HG02870 (cell line): Measurements from ENCODE around the gene UMPS.
"Not testable (repeated sequence)": the region's sequence is repeated elsewhere in the genome, so short reads cannot be mapped to it uniquely, and the experiment has no call there.

Experiments
- ATAC-seq: cut with Tn5 transposase; IDR thresholded peaks from one replicate; pipeline ENCODE4 v1.9.1; 2021; ENCODE audit warnings: mild to moderate bottlenecking, moderate library complexity; ENCODE audit not compliant: unreplicated experiment

Gene UMPS

DNA sequence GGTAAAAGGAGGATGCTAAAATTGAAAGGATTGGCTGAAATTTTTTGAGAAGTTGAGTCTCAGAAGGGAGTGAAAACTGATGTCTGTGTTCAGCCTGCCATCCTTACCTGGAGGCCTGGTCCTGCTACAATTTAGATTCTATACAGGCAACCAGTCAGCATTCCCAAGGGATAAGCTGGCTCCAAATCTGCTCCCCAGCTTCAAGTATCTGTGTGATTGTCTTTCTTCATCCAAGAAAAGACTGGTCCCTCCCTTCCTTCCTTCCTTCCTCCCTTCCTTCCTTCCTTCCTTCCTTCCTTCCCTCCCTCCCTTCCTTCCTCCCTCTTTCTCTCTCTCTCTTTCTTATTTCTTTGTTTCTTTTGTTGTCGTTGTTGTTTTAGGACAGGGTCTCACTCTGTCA, 24.7 kb upstream of the UMPS start:
- ATAC-seq: no peak

- not testable (repeated sequence) for ATAC-seq
Measured at GRCh38 chr3:124707223-124707622, 23.0 kb upstream of the UMPS start.

DNA sequence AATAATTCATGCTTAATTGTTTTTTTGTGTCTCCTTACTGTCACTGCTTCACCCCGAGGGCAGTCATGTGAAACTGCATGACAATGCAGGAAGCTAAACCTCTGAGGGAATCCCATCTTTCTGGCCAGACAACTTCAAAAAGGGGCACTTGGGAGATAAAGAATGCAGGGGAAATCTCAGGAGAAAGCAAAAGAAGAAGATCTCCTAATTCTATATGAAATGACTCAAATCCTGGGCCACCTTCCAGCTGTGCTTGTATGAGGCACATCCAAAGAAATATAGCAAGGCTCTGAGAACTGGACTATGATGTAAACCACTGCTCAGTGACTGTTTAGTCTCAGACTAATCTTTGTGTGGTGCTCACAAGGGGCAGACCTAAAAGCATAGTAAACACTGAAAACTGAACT, 22.6 kb upstream of the UMPS start:
- ATAC-seq: no peak

GRCh38 chr3:124714223-124714853, 15.9 kb upstream of the UMPS start:
- no peak for ATAC-seq

- ATAC-seq: no peak
Measured at GRCh38 chr3:124722589-124722988, 7.7 kb upstream of the UMPS start.

- ATAC-seq: no peak
Measured at GRCh38 chr3:124730941-124731297, 667 bp downstream of the UMPS start.

DNA sequence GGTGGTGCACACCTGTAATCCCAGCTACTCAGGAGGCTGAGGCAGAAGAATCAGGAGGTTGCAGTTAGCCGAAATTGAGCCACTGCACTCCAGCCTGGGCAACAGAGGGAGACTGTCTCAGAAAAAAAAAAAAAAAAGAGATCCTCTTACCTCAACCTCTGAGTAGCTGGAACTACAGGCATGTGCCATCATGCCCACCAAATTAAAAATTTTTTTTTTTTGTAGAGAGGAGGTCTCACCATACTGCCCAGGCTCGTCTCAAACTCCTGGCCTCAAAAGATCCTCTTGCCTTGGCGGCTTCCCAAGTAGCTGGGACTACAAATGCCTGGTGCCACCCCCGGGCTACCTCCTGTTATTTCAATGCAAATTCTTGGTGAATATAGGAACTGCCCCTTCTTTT, 1.5 kb downstream of the UMPS start:
- no peak for ATAC-seq

GRCh38 chr3:124741027-124741426, 10.8 kb downstream of the UMPS start:
- ATAC-seq: no peak

- no peak for ATAC-seq
Measured at GRCh38 chr3:124745756-124746155, 15.5 kb downstream of the UMPS start.

DNA sequence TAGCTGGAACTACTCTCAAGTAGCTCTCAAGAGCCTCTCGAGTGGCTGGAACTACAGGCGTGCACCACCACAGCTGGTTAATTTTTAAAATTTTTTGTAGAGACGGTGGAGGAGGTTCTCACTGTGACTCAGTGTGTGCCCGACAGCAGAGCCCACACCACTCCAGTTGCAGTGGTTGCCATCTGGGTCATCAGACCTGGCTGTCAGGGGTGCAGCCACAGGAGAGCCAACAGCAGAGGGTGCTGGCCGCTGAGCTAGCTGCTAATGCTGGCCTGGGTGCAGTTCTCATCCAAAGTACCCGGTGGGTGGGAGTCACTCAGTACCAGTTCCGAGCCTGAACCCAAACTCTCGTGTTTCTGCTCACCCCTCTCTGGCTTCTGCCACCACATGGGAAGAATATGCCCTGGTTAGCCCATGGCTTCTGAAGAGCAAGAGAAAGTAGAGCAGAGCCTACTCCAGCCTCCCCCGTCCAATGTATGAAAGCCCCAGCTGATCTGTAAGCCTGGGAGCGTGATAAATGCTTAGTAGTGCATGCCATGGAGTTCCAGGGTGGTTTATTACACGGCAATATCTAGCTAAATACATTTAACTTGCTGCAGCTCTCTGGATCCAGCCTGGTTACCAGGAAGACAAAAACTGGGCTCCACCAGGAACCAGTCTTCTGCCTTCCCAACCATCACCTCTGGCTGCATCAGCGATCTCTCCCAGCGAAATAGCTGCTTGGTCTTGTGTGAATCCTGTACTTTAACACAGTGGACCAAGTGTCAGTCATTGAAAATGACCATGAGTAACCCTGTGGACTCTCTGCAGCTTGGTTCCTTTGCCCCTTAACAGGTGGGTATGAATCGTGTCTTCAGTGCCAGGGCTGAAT, 17.1 kb downstream of the UMPS start:
- ATAC-seq: no peak

- ATAC-seq: no peak
Measured at GRCh38 chr3:124748560-124749198, 18.4 kb downstream of the UMPS start.

GRCh38 chr3:124749877-124750276, 19.6 kb downstream of the UMPS start:
- not testable (repeated sequence) for ATAC-seq

GRCh38 chr3:124751501-124751900, 21.2 kb downstream of the UMPS start:
- no peak for ATAC-seq

DNA sequence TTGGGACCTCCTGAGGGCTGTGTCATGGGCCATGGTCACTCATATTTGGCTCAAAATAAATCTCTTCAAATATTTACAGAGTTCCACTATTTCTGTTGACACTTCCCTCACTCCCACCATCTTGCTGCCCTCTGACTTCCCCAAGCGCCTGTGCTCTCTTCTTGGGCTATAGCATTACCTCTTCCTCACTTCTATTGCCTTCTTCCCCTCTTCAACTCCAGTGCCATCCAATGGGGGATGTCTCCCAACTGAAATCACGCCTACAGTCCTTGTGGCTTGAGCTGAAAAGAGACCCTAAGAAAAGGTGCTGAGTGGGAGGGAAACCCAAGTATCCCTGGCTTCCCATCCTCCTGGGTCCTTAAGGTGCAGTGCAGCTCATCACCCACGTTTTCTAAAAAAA, 21.8 kb downstream of the UMPS start:
- ATAC-seq: no peak

DNA sequence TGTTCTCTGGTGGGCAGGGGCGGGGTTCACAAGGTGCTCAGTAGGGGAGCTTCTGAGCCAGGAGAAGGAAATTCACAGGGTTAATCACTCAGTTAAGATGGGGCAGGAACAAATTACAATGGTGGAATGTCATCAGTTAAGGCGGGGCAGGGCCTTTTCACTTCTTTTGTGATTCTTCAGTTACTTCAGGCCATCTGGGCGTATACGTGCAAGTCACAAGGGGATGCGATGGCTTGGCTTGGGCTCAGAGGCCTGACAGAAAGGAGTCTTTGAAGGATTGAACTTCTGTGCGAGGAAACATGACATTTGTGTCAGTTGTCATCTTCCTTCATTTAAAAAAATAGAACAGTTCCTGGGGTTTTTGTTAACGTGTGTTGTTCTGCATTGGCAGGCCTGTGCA, 27.7 kb downstream of the UMPS start:
- not testable (repeated sequence) for ATAC-seq

DNA sequence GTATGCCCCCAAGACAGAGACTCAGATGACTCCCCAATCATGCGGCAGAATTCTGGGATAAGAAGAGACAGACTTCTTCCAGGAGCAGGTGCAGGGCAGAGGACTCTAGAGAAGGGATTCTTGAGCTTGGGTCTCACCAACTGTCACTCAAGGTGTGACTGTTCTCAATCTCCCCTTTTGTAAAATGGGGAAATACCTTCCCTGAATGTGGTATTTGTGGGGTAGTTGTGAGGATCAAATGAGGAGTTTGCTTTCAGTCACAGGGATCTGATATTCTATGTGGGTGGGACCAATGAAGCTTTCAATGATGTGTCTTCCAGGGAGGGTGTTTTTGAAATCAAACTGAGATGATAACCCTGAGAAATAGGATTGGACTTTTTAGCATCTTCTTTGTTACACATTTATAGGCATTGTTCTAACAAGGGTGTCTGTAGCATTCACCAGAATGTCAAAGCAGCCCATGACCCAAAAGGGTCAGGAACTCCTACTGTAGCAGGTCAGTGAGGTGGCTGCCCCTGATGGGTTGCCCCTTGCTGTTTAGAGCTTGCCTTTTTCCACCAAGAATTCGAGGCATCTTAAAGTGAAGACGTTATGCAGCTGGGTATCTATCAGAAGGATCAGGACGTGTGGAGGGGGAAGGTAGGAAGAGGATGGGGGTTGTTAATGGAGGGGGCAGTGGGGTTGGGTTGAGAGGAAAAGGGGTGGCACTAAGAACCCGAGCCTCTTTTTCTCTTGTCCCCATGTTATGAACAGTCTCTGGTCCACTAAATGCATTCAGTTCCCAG, 28.8 kb downstream of the UMPS start:
- no peak for ATAC-seq

GRCh38 chr3:124759666-124760401, 29.6 kb downstream of the UMPS start:
- ATAC-seq: no peak

- ATAC-seq: no peak
Measured at GRCh38 chr3:124760601-124761000, 30.3 kb downstream of the UMPS start.

GRCh38 chr3:124761250-124761796, 31.1 kb downstream of the UMPS start:
- ATAC-seq: no peak

GRCh38 chr3:124761935-124762660, 31.8 kb downstream of the UMPS start:
- no peak for ATAC-seq
